Immature natural killer cell (primary cell): ENCODE data around the gene APPBP2. TPM values are rescaled to one million over a fixed set of nuclear protein-coding genes. Genes with fewer than 3 reads are reported as not detected.
"Not testable (repeated sequence)": the region's sequence is repeated elsewhere in the genome, so short reads cannot be mapped to it uniquely, and the experiment has no call there.

Experiments
- DNase-seq, 3 donors: peaks; one replicate each; pipeline ENCODE4 v3.0.0; 2022; ENCODE audit warnings: mixed read lengths in 1 of 3
- H3K27ac Mint-ChIP-seq, 6 donors: one replicate each; pipeline ENCODE4 v1.8.0; 2020; ENCODE audit warnings: mixed read lengths in 6 of 6, mild to moderate bottlenecking in 5 of 6, inconsistent platforms in 4 of 6, moderate library complexity in 3 of 6
- H3K27me3 Mint-ChIP-seq, 3 donors: one replicate each; pipeline ENCODE4 v1.8.0; 2020 to 2021; ENCODE audit warnings: low read depth in 3 of 3, mild to moderate bottlenecking in 3 of 3, mixed read lengths in 3 of 3, moderate library complexity in 3 of 3, inconsistent platforms in 1 of 3
- H3K36me3 Mint-ChIP-seq, 3 donors: one replicate each; pipeline ENCODE4 v1.8.0; 2020; ENCODE audit warnings: mixed read lengths in 3 of 3, inconsistent platforms in 2 of 3, mild to moderate bottlenecking in 2 of 3
- H3K4me1 Mint-ChIP-seq, 2 donors: one replicate each; pipeline ENCODE4 v1.8.0; 2020; ENCODE audit warnings: inconsistent platforms in 2 of 2, mild to moderate bottlenecking in 2 of 2, mixed read lengths in 2 of 2, moderate library complexity in 1 of 2
- H3K4me3 Mint-ChIP-seq, 5 donors: one replicate each; pipeline ENCODE4 v1.8.0; 2020; ENCODE audit warnings: mild to moderate bottlenecking in 5 of 5, mixed read lengths in 5 of 5, inconsistent platforms in 3 of 5, moderate library complexity in 3 of 5
- H3K9me3 Mint-ChIP-seq, 6 donors: one replicate each; pipeline ENCODE4 v1.8.0; 2020; ENCODE audit warnings: mild to moderate bottlenecking in 6 of 6, mixed read lengths in 6 of 6, inconsistent platforms in 4 of 6, moderate library complexity in 3 of 6
- polyA plus RNA-seq, 3 donors: library from polyadenylated mRNA; unstranded; fragments of 300-500 nt; fragmentation: Illumina TruSeq; gene quantifications; one replicate each; pipeline ENCODE4 v1.2.3, GENCODE V29; 2021

The APPBP2 gene
- 10 to 100 TPM in 2 of 3 donors, 1 to 10 TPM in 1; 9.4 to 25.5 (median 16.3) TPM for polyA plus RNA-seq

- Mint-ChIP-seq H3K27ac (peak within 1 kb of the TSS; percentile 97 to 99 (median 98)), H3K4me3 (peak within 1 kb of the TSS; percentile 97 to 100 (median 99)), H3K36me3 (peaks cover 0 to 1% (median 0%) of the 10 kb centered on the region in 3 donors), H3K27me3 (no peaks in the 10 kb centered on the region), H3K4me1 (peaks cover 53 to 57% of the 10 kb centered on the region in 2 donors), H3K9me3 (no peaks in the 10 kb centered on the region)
- DNase-seq = peak; percentile 72 to 74 (median 73)
Measured at GRCh38 chr17:60525685-60526514, at the start of gene APPBP2. Gene APPBP2 (minus strand): TSS chr17:60526242. CDS start chr17:60525931, 311 bp downstream.

GRCh38 chr17:60573236-60574051, 47.4 kb upstream of the APPBP2 start:
- H3K27ac Mint-ChIP-seq = no peak overlapping the region
- no peaks in the 10 kb centered on the region for H3K9me3 Mint-ChIP-seq
- H3K4me3 Mint-ChIP-seq = no peak overlapping the region
- H3K36me3 Mint-ChIP-seq = peaks cover 0 to 4% (median 0%) of the 10 kb centered on the region in 3 donors
- peaks cover 8 to 9% of the 10 kb centered on the region in 2 donors for H3K4me1 Mint-ChIP-seq
- no peak for DNase-seq
- H3K27me3 Mint-ChIP-seq = peaks cover 0 to 8% (median 3%) of the 10 kb centered on the region in 3 donors

- Mint-ChIP-seq H3K9me3 (no peaks in the 10 kb centered on the region), H3K27ac (no peak overlapping the region), H3K4me3 (no peak overlapping the region), H3K4me1 (no peaks in the 10 kb centered on the region), H3K36me3 (no peaks in the 10 kb centered on the region), H3K27me3 (peaks cover 0 to 2% (median 0%) of the 10 kb centered on the region in 3 donors)
- DNase-seq = no peak
Measured at GRCh38 chr17:60565233-60565632, 39.2 kb upstream of the APPBP2 start.

- H3K4me1 Mint-ChIP-seq = no peaks in the 10 kb centered on the region
- peaks cover 0 to 3% (median 0%) of the 10 kb centered on the region in 3 donors for H3K27me3 Mint-ChIP-seq
- DNase-seq = no peak
- H3K9me3 Mint-ChIP-seq = no peaks in the 10 kb centered on the region
- H3K27ac Mint-ChIP-seq = no peak overlapping the region
- no peak overlapping the region for H3K4me3 Mint-ChIP-seq
- no peaks in the 10 kb centered on the region for H3K36me3 Mint-ChIP-seq
Measured at GRCh38 chr17:60563743-60564142, 37.7 kb upstream of the APPBP2 start.

GRCh38 chr17:60562421-60562820, 36.4 kb upstream of the APPBP2 start:
- peaks cover 0 to 3% (median 0%) of the 10 kb centered on the region in 3 donors for H3K27me3 Mint-ChIP-seq
- H3K4me3 Mint-ChIP-seq = no peak overlapping the region
- no peak for DNase-seq
- no peaks in the 10 kb centered on the region for H3K9me3 Mint-ChIP-seq
- H3K36me3 Mint-ChIP-seq = no peaks in the 10 kb centered on the region
- no peaks in the 10 kb centered on the region for H3K4me1 Mint-ChIP-seq
- no peak overlapping the region for H3K27ac Mint-ChIP-seq

- Mint-ChIP-seq H3K27ac (no peak overlapping the region), H3K36me3 (no peaks in the 10 kb centered on the region), H3K27me3 (peaks cover 0 to 3% (median 3%) of the 10 kb centered on the region in 3 donors), H3K4me1 (no peaks in the 10 kb centered on the region), H3K9me3 (no peaks in the 10 kb centered on the region), H3K4me3 (no peak overlapping the region)
- DNase-seq = no peak
Measured at GRCh38 chr17:60560860-60561257, 34.8 kb upstream of the APPBP2 start.

GRCh38 chr17:60559995-60560859, 34.2 kb upstream of the APPBP2 start:
- H3K9me3 Mint-ChIP-seq = no peaks in the 10 kb centered on the region
- H3K27ac Mint-ChIP-seq = no peak overlapping the region
- DNase-seq = no peak
- no peak overlapping the region for H3K4me3 Mint-ChIP-seq
- peaks cover 0 to 3% (median 3%) of the 10 kb centered on the region in 3 donors for H3K27me3 Mint-ChIP-seq
- H3K4me1 Mint-ChIP-seq = no peaks in the 10 kb centered on the region
- H3K36me3 Mint-ChIP-seq = no peaks in the 10 kb centered on the region

GRCh38 chr17:60559659-60559994, 33.6 kb upstream of the APPBP2 start:
- Mint-ChIP-seq H3K4me3 (no peak overlapping the region), H3K27me3 (peaks cover 0 to 3% (median 3%) of the 10 kb centered on the region in 3 donors), H3K36me3 (no peaks in the 10 kb centered on the region), H3K4me1 (no peaks in the 10 kb centered on the region), H3K27ac (no peak overlapping the region), H3K9me3 (no peaks in the 10 kb centered on the region)
- DNase-seq = no peak

- no peaks in the 10 kb centered on the region for H3K36me3 Mint-ChIP-seq
Measured at GRCh38 chr17:60557805-60558204, 31.8 kb upstream of the APPBP2 start.

GRCh38 chr17:60555786-60556185, 29.7 kb upstream of the APPBP2 start:
- no peaks in the 10 kb centered on the region for H3K9me3 Mint-ChIP-seq
- no peaks in the 10 kb centered on the region for H3K36me3 Mint-ChIP-seq
- H3K4me3 Mint-ChIP-seq = no peak overlapping the region
- DNase-seq = no peak
- H3K27me3 Mint-ChIP-seq = peaks cover 0 to 3% (median 2%) of the 10 kb centered on the region in 3 donors
- H3K4me1 Mint-ChIP-seq = no peaks in the 10 kb centered on the region
- H3K27ac Mint-ChIP-seq = no peak overlapping the region

More at GRCh38 chr17:60557805-60558204, 31.8 kb upstream of the APPBP2 start:
- no peak overlapping the region for H3K4me3 Mint-ChIP-seq
- DNase-seq = no peak
- no peaks in the 10 kb centered on the region for H3K9me3 Mint-ChIP-seq
- peaks cover 0 to 3% (median 3%) of the 10 kb centered on the region in 3 donors for H3K27me3 Mint-ChIP-seq
- H3K4me1 Mint-ChIP-seq = no peaks in the 10 kb centered on the region
- H3K27ac Mint-ChIP-seq = no peak overlapping the region

- no peak overlapping the region for H3K27ac Mint-ChIP-seq
- no peak overlapping the region for H3K4me3 Mint-ChIP-seq
- H3K27me3 Mint-ChIP-seq = peaks cover 0 to 3% (median 0%) of the 10 kb centered on the region in 3 donors
- DNase-seq = no peak
- no peaks in the 10 kb centered on the region for H3K36me3 Mint-ChIP-seq
- no peaks in the 10 kb centered on the region for H3K4me1 Mint-ChIP-seq
- no peaks in the 10 kb centered on the region for H3K9me3 Mint-ChIP-seq
Measured at GRCh38 chr17:60554377-60554788, 28.3 kb upstream of the APPBP2 start.

- not testable (repeated sequence) for H3K9me3 Mint-ChIP-seq, H3K27me3 Mint-ChIP-seq, H3K4me1 Mint-ChIP-seq, H3K36me3 Mint-ChIP-seq, DNase-seq, H3K27ac Mint-ChIP-seq, H3K4me3 Mint-ChIP-seq
Measured at GRCh38 chr17:60552255-60552654, 26.2 kb upstream of the APPBP2 start.

- H3K27me3 Mint-ChIP-seq = no peaks in the 10 kb centered on the region
- no peaks in the 10 kb centered on the region for H3K4me1 Mint-ChIP-seq
- H3K27ac Mint-ChIP-seq = peak overlapping the region in 1 of 6 donors; percentile 51
- no peak for DNase-seq
- H3K4me3 Mint-ChIP-seq = no peak overlapping the region
- no peaks in the 10 kb centered on the region for H3K36me3 Mint-ChIP-seq
- H3K9me3 Mint-ChIP-seq = no peaks in the 10 kb centered on the region
Measured at GRCh38 chr17:60548990-60549389, 22.9 kb upstream of the APPBP2 start.
